Ovary (tissue), 9 donors: ENCODE data around the gene NKX2-4. TPM values are rescaled to one million over a fixed set of nuclear protein-coding genes. Genes with fewer than 3 reads are reported as not detected.
"Not testable (repeated sequence)": the region's sequence is repeated elsewhere in the genome, so short reads cannot be mapped to it uniquely, and the experiment has no call there.

Experiments used
- DNase-seq, 5 donors: peaks; one replicate each; pipeline ENCODE4 v3.0.0-alpha.2; 2019 to 2020
- H3K27ac ChIP-seq, 2 donors: fragments of 200-600 bp; one replicate each; pipeline versions ENCODE4 v1.5.1 to v1.8.0; 2019 to 2022
- H3K27me3 ChIP-seq: fragments of 200-600 bp; one replicate; pipeline ENCODE4 v1.8.0; 2022
- H3K36me3 ChIP-seq: fragments of 200-600 bp; sonication (generic); one replicate; pipeline ENCODE4 v1.5.1; 2019
- H3K4me1 ChIP-seq: one replicate; pipeline ENCODE4 v1.8.1; 2013; ENCODE audit warnings: mild to moderate bottlenecking, moderate library complexity; ENCODE audit not compliant: insufficient read depth
- H3K4me3 ChIP-seq: fragments of 200-600 bp; sonication (generic); one replicate; pipeline ENCODE4 v1.5.1; 2017
- H3K9me3 ChIP-seq, 2 donors: fragments of 200-600 bp in 1 of 2; sonication (generic) in 1 of 2; one replicate each; pipeline versions ENCODE4 v1.5.1 to v1.8.1; 2013 to 2019; ENCODE audit warnings: mild to moderate bottlenecking in 1 of 2, moderate library complexity in 1 of 2
- EP300 ChIP-seq: sonication (generic); formaldehyde crosslinking; IDR thresholded peaks from one replicate; pipeline ENCODE4 v1.6.1; 2017; ENCODE audit warnings: antibody characterized with exemption
- POLR2A ChIP-seq: fragments of 450-650 bp; IDR thresholded peaks from one replicate; pipeline ENCODE4 v1.6.1; 2017; ENCODE audit warnings: antibody characterized with exemption, mild to moderate bottlenecking, moderate library complexity
- WGBS, 3 donors: extraction: QIAGEN DNeasy Blood & Tissue Kit in 1 of 3; methylation state at CpG; one replicate each; pipeline versions ENCODE4 v1.1.5 to v1.1.7; 2013 to 2017; 5-methylcytosine and 5-hydroxymethylcytosine counted together
- intact Hi-C, 4 donors: fragments of 100-400 bp; cut with DNase I; formaldehyde crosslinking; loops; one replicate each; pipeline versions ENCODE4 v1.11.0 to v1.15.1; 2022 to 2023
- polyA plus RNA-seq, 2 donors: library from polyadenylated mRNA; stranded (reverse); fragments of 200-250 nt in 1 of 2; fragments of 350-450 nt in 1 of 2; fragmentation: Illumina TruSeq in 1 of 2; extraction: RNeasy Lipid Tissue Mini Kit (QIAGEN cat#74804) in 1 of 2; gene quantifications; one replicate each; pipeline ENCODE4 v1.2.3, GENCODE V29; 2013 to 2014
- total RNA-seq, 7 donors: library from RNA; depleted of rRNA in 2 of 7; stranded (reverse); fragments of >200 nt in 2 of 7; fragmentation: NEBNext Ultra II Directional in 3 of 7; extraction: Animal tissue kit (Norgen Biotek cat#: 25700) in 3 of 7; gene quantifications; one replicate each; pipeline versions ENCODE4 v1.1.0 to v1.2.4, GENCODE V29; 2016 to 2023
- TF ChIP-seq, protein P1 (sequence below), 3 donors: fragments of 450-650 bp in 2 of 3; fragments of 200-600 bp in 1 of 3; IDR thresholded peaks; one replicate each; pipeline versions ENCODE4 v1.5.1 to v1.8.0; 2016 to 2022; ENCODE audit warnings: antibody characterized with exemption in 3 of 3, mild to moderate bottlenecking in 1 of 3
- donor health status: DM: no; HTN: no; CAD: no; lungs with moderate emphysema.
- donor health status: DM: no; HTN: no; CAD: no.
- donor health status: Bipolar disorder and iron deficiency.
- donor health status: DM: yes; HTN: yes; CAD: no.
- donor health status: DM: no; HTN: no; CAD: no.
- donor health status: DM: yes; HTN: yes; CAD: no.

The NKX2-4 gene
- total and polyA plus RNA-seq, 9 donors = not detected

DNA sequence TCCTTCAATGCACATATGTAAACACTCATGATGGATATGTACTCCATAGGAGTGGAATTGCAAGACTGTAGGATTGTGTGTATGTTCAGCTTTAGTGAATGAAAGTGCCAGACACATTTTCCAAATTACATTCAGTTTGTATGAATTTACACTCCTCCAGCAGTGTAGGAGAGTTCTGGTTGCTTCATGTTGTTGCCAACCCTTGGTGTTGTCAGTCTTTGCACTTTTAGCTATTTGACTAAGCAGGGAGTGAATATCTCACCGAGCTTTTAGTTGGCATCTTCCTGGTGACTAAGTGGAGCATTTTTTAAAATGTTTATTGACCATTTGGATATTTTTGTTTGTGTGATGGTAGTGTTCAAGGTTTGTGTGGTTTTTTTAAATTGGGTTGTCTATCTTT, 23.9 kb downstream of the NKX2-4 start:
- intact Hi-C loops = no loop called here

GRCh38 chr20:21372016-21372415, 25.3 kb downstream of the NKX2-4 start:
- WGBS, 3 donors = 65 to 77% (median 73%) methylated on average over 2 of the region's 2 CpGs
- no peaks in the 10 kb centered on the region for H3K27me3 ChIP-seq
- TF ChIP-seq EP300 (no peak), POLR2A (no peak)
- TF ChIP-seq, protein P1, sequence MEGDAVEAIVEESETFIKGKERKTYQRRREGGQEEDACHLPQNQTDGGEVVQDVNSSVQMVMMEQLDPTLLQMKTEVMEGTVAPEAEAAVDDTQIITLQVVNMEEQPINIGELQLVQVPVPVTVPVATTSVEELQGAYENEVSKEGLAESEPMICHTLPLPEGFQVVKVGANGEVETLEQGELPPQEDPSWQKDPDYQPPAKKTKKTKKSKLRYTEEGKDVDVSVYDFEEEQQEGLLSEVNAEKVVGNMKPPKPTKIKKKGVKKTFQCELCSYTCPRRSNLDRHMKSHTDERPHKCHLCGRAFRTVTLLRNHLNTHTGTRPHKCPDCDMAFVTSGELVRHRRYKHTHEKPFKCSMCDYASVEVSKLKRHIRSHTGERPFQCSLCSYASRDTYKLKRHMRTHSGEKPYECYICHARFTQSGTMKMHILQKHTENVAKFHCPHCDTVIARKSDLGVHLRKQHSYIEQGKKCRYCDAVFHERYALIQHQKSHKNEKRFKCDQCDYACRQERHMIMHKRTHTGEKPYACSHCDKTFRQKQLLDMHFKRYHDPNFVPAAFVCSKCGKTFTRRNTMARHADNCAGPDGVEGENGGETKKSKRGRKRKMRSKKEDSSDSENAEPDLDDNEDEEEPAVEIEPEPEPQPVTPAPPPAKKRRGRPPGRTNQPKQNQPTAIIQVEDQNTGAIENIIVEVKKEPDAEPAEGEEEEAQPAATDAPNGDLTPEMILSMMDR (IDR thresholded peaks at IDR 0.05) = no peak
- no peaks in the 10 kb centered on the region for H3K9me3 ChIP-seq
- H3K4me1 ChIP-seq = no peaks in the 10 kb centered on the region
- H3K36me3 ChIP-seq = no peaks in the 10 kb centered on the region
- H3K4me3 ChIP-seq = no peak overlapping the region
- DNase-seq = no peak
- intact Hi-C loops = no loop called here
- H3K27ac ChIP-seq = no peak overlapping the region

More for the DNA sequence above, 23.9 kb downstream of the NKX2-4 start:
- no peaks in the 10 kb centered on the region for H3K9me3 ChIP-seq
- TF ChIP-seq, protein P1 (IDR thresholded peaks at IDR 0.05) = no peak
- TF ChIP-seq EP300 = no peak
- no peak for TF ChIP-seq POLR2A
- H3K4me3 ChIP-seq = no peak overlapping the region
- DNase-seq = no peak
- 48 to 58% (median 58%) methylated on average over 1 of the region's 1 CpG for WGBS, 3 donors
- H3K36me3 ChIP-seq = no peaks in the 10 kb centered on the region
- no peak overlapping the region for H3K27ac ChIP-seq
- no peaks in the 10 kb centered on the region for H3K27me3 ChIP-seq
- no peaks in the 10 kb centered on the region for H3K4me1 ChIP-seq

- Histone ChIP-seq H3K36me3 (no peaks in the 10 kb centered on the region), H3K4me1 (no peaks in the 10 kb centered on the region), H3K9me3 (no peaks in the 10 kb centered on the region), H3K27me3 (no peaks in the 10 kb centered on the region), H3K27ac (no peak overlapping the region), H3K4me3 (no peak overlapping the region)
- intact Hi-C loops = no loop called here
- TF ChIP-seq POLR2A = no peak
- TF ChIP-seq EP300 = no peak
- TF ChIP-seq, protein P1 (IDR thresholded peaks at IDR 0.05) = no peak
- WGBS, 3 donors = 61 to 75% (median 66%) methylated on average over 1 of the region's 1 CpG
- no peak for DNase-seq
These were observed 26.1 kb downstream of the NKX2-4 start for GRCh38 chr20:21371193-21371592.

- no peak for DNase-seq
- H3K4me3 ChIP-seq = no peak overlapping the region
- H3K27ac ChIP-seq = no peak overlapping the region
- no peaks in the 10 kb centered on the region for H3K36me3 ChIP-seq
- TF ChIP-seq, protein P1 (IDR thresholded peaks at IDR 0.05) = no peak
- TF ChIP-seq POLR2A (no peak), EP300 (no peak)
- H3K27me3 ChIP-seq = no peaks in the 10 kb centered on the region
- H3K9me3 ChIP-seq = no peaks in the 10 kb centered on the region
- no peaks in the 10 kb centered on the region for H3K4me1 ChIP-seq
- 45 to 47% (median 45%) methylated on average over 2 of the region's 2 CpGs for WGBS, 3 donors
- intact Hi-C loops = no loop called here
These were observed 28.5 kb downstream of the NKX2-4 start for GRCh38 chr20:21368791-21369190.

DNA sequence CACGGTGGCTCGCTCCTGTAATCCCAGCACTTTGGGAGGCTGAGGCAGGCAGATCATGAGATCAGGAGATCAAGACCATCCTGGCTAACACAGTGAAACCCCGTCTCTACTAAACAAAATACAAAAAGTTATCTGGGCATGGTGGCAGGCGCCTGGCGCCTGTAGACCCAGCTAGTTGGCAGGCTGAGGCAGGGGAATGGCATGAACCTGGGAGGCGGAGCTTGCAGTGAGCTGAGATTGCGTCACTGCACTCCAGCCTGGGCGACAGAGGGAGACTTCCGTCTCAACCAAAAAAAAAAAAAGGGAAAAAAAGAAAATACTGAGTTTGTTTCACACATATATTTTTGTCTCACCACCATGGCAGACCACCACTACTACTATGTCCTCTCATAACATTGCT, 31.1 kb downstream of the NKX2-4 start:
- H3K27me3 ChIP-seq, H3K36me3 ChIP-seq, H3K9me3 ChIP-seq, intact Hi-C loops, H3K4me1 ChIP-seq, DNase-seq, H3K4me3 ChIP-seq, H3K27ac ChIP-seq: not testable (repeated sequence)
- whole genome bisulfite sequencing, 3 donors = 87 to 91% (median 88%) methylated on average over 9 of the region's 9 CpGs
